ENCODE data around the gene ZNF674.
A peak's percentile ranks its signal among the peaks of the same experiment; 100 is the strongest.
"Not testable (repeated sequence)": the region's sequence is repeated elsewhere in the genome, so short reads cannot be mapped to it uniquely, and the experiment has no call there.

ZNF674 gene

GRCh38 chrX:46544527-46544926 is 694 bp downstream of the ZNF674 start:
- Histone ChIP-seq H2AFZ (ENCODE audit: low read length) (peak overlapping the region; percentile 93), H3K4me3 (ENCODE audit: low read length in 2 of 2) (peak overlapping the region in 1 of 2 donors; percentile 73), H3K36me3 (replicated peaks in 1 of 2; ENCODE audit: control insufficient read depth in 2 of 2, insufficient read depth in 2 of 2, low read length in 2 of 2) (peaks cover 1 to 27% of the 10 kb centered on the region in 2 donors), H3K4me2 (ENCODE audit: insufficient read depth, low read length, poor library complexity, severe bottlenecking) (peak overlapping the region; percentile 54)
- not testable (repeated sequence) for H4K8ac ChIP-seq (ENCODE audit: low read depth, low read length); H2BK120ac ChIP-seq (ENCODE audit: low read depth, low read length); H3K79me1 ChIP-seq (ENCODE audit: low read depth, low read length); H3K27me3 ChIP-seq (ENCODE audit: control insufficient read depth in 3 of 3, insufficient read depth in 3 of 3, low read depth in 1 of 3, low read length in 3 of 3); H3K9me3 ChIP-seq (replicated peaks in 1 of 2; ENCODE audit: control insufficient read depth in 2 of 2, insufficient read depth in 1 of 2, low read depth in 1 of 2, low read length in 2 of 2); H2AK5ac ChIP-seq (ENCODE audit: low read depth, low read length); H4K91ac ChIP-seq (ENCODE audit: low read depth, low read length, poor library complexity); H2BK5ac ChIP-seq (ENCODE audit: low read length); H3K4ac ChIP-seq (ENCODE audit: low read length); H3K9ac ChIP-seq (ENCODE audit: low read depth, low read length, poor library complexity); H3K23ac ChIP-seq (ENCODE audit: low read depth, low read length, poor library complexity); H3K4me1 ChIP-seq (ENCODE audit: control insufficient read depth in 2 of 2, insufficient read depth in 1 of 2, low read depth in 1 of 2, low read length in 2 of 2); DNase-seq (ENCODE audit: low spot score); H3K27ac ChIP-seq (replicated peaks; ENCODE audit: low read length); H2BK12ac ChIP-seq (ENCODE audit: low read length); H2BK15ac ChIP-seq (ENCODE audit: low read length); H3K18ac ChIP-seq (ENCODE audit: low read length); H3K14ac ChIP-seq (ENCODE audit: low read length)
- no CpG with 5 or more reads among the region's 7 CpGs for WGBS, 2 donors (ENCODE audit: extremely low coverage in 2 of 2, insufficient read length in 2 of 2, insufficient replicate concordance in 1 of 2)

DNA sequence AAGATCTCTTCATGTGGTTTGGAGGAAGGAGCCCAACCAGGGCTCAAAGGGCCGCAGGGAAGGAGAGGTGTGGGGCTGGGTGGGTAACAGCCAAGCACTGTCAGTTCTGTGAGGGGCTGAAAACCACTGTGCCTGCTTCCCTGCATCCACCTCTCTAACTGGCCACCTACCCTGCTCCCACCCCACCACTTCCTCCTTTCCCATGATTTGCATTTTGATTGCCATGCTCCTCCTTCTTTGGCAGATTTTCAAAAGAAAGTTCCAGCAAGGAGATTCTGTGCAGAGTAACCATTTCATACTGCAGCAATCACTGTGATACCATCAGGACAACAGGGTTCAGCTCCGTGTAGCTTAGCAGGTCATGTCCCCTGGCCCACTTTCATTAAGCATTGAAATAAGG is 1.8 kb downstream of the ZNF674 start:
- DNase-seq (ENCODE audit: low spot score), result no peak
- H3K27ac ChIP-seq (replicated peaks; ENCODE audit: low read length), result no peak overlapping the region
- H4K91ac ChIP-seq (ENCODE audit: low read depth, low read length, poor library complexity), result no peak overlapping the region
- no peak overlapping the region for H2BK120ac ChIP-seq (ENCODE audit: low read depth, low read length)
- H3K36me3 ChIP-seq (replicated peaks in 1 of 2; ENCODE audit: control insufficient read depth in 2 of 2, insufficient read depth in 2 of 2, low read length in 2 of 2), result peaks cover 1 to 24% of the 10 kb centered on the region in 2 donors
- H3K4me1 ChIP-seq (ENCODE audit: control insufficient read depth in 2 of 2, insufficient read depth in 1 of 2, low read depth in 1 of 2, low read length in 2 of 2), result peaks cover 2 to 4% of the 10 kb centered on the region in 2 donors
- H3K27me3 ChIP-seq (ENCODE audit: control insufficient read depth in 3 of 3, insufficient read depth in 3 of 3, low read depth in 1 of 3, low read length in 3 of 3), result peaks cover 0 to 3% (median 0%) of the 10 kb centered on the region in 3 experiments
- no peak overlapping the region for H3K14ac ChIP-seq (ENCODE audit: low read length)
- no peak overlapping the region for H2AK5ac ChIP-seq (ENCODE audit: low read depth, low read length)
- H3K18ac ChIP-seq (ENCODE audit: low read length), result no peak overlapping the region
- H3K4ac ChIP-seq (ENCODE audit: low read length), result no peak overlapping the region
- no peak overlapping the region for H4K8ac ChIP-seq (ENCODE audit: low read depth, low read length)
- H2AFZ ChIP-seq (ENCODE audit: low read length), result no peak overlapping the region
- no peak overlapping the region for H3K4me3 ChIP-seq (ENCODE audit: low read length in 2 of 2)
- H3K9ac ChIP-seq (ENCODE audit: low read depth, low read length, poor library complexity), result no peak overlapping the region
- no peak overlapping the region for H3K4me2 ChIP-seq (ENCODE audit: insufficient read depth, low read length, poor library complexity, severe bottlenecking)
- no CpG with 5 or more reads among the region's 2 CpGs for WGBS, 2 donors (ENCODE audit: extremely low coverage in 2 of 2, insufficient read length in 2 of 2, insufficient replicate concordance in 1 of 2)
- H3K9me3 ChIP-seq (replicated peaks in 1 of 2; ENCODE audit: control insufficient read depth in 2 of 2, insufficient read depth in 1 of 2, low read depth in 1 of 2, low read length in 2 of 2), result no peaks in the 10 kb centered on the region
- no peak overlapping the region for H2BK5ac ChIP-seq (ENCODE audit: low read length)
- no peak overlapping the region for H2BK12ac ChIP-seq (ENCODE audit: low read length)
- no peak overlapping the region for H2BK15ac ChIP-seq (ENCODE audit: low read length)
- H3K79me1 ChIP-seq (ENCODE audit: low read depth, low read length), result peaks cover 1% of the 10 kb centered on the region
- no peak overlapping the region for H3K23ac ChIP-seq (ENCODE audit: low read depth, low read length, poor library complexity)

DNA sequence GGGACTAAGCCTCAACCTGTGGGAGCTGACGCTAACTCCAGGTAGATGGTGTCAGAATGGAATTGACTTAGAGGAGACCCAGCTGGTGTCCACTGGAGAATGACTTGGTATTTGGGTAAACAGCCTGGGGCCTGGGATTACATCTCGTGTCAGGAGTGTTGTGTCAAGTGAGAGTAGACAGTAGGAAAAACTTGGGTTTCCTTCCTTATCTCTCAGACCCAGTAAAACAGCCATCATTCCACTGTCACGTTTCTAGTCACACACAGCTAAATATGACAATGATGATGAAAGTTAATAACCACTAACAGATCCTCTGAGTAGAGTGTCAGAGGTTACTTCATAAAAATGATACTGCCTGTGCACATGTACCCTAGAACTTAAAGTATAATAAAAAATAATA is 13.8 kb downstream of the ZNF674 start:
- H2AFZ ChIP-seq (ENCODE audit: low read length), result no peak overlapping the region

GRCh38 chrX:46530404-46530908 is 14.8 kb downstream of the ZNF674 start:
- WGBS, 2 donors (ENCODE audit: extremely low coverage in 2 of 2, insufficient read length in 2 of 2, insufficient replicate concordance in 1 of 2), result no CpG with 5 or more reads among the region's 1 CpG
- not testable (repeated sequence) for H3K36me3 ChIP-seq (replicated peaks in 1 of 2; ENCODE audit: control insufficient read depth in 2 of 2, insufficient read depth in 2 of 2, low read length in 2 of 2); H3K4me3 ChIP-seq (ENCODE audit: low read length in 2 of 2); H4K91ac ChIP-seq (ENCODE audit: low read depth, low read length, poor library complexity); H3K27me3 ChIP-seq (ENCODE audit: control insufficient read depth in 3 of 3, insufficient read depth in 3 of 3, low read depth in 1 of 3, low read length in 3 of 3); H2BK5ac ChIP-seq (ENCODE audit: low read length); H3K23ac ChIP-seq (ENCODE audit: low read depth, low read length, poor library complexity); DNase-seq (ENCODE audit: low spot score); H2BK15ac ChIP-seq (ENCODE audit: low read length); H3K4me1 ChIP-seq (ENCODE audit: control insufficient read depth in 2 of 2, insufficient read depth in 1 of 2, low read depth in 1 of 2, low read length in 2 of 2); H2AK5ac ChIP-seq (ENCODE audit: low read depth, low read length); H3K4me2 ChIP-seq (ENCODE audit: insufficient read depth, low read length, poor library complexity, severe bottlenecking); H3K79me1 ChIP-seq (ENCODE audit: low read depth, low read length); H3K9ac ChIP-seq (ENCODE audit: low read depth, low read length, poor library complexity); H3K9me3 ChIP-seq (replicated peaks in 1 of 2; ENCODE audit: control insufficient read depth in 2 of 2, insufficient read depth in 1 of 2, low read depth in 1 of 2, low read length in 2 of 2); H3K14ac ChIP-seq (ENCODE audit: low read length); H2BK12ac ChIP-seq (ENCODE audit: low read length); H3K4ac ChIP-seq (ENCODE audit: low read length); H4K8ac ChIP-seq (ENCODE audit: low read depth, low read length); H3K27ac ChIP-seq (replicated peaks; ENCODE audit: low read length); H3K18ac ChIP-seq (ENCODE audit: low read length); H2AFZ ChIP-seq (ENCODE audit: low read length); H2BK120ac ChIP-seq (ENCODE audit: low read depth, low read length)

More for the DNA sequence above, 13.8 kb downstream of the ZNF674 start:
- H4K91ac ChIP-seq (ENCODE audit: low read depth, low read length, poor library complexity), result no peak overlapping the region
- H3K18ac ChIP-seq (ENCODE audit: low read length), result no peak overlapping the region
- no peak overlapping the region for H3K23ac ChIP-seq (ENCODE audit: low read depth, low read length, poor library complexity)
- peaks cover 0 to 2% of the 10 kb centered on the region in 2 donors for H3K36me3 ChIP-seq (replicated peaks in 1 of 2; ENCODE audit: control insufficient read depth in 2 of 2, insufficient read depth in 2 of 2, low read length in 2 of 2)
- H2BK120ac ChIP-seq (ENCODE audit: low read depth, low read length), result no peak overlapping the region
- H3K4me3 ChIP-seq (ENCODE audit: low read length in 2 of 2), result no peak overlapping the region
- H3K4ac ChIP-seq (ENCODE audit: low read length), result no peak overlapping the region
- H2BK12ac ChIP-seq (ENCODE audit: low read length), result no peak overlapping the region
- no peak overlapping the region for H2BK15ac ChIP-seq (ENCODE audit: low read length)
- no CpG with 5 or more reads among the region's 3 CpGs for WGBS, 2 donors (ENCODE audit: extremely low coverage in 2 of 2, insufficient read length in 2 of 2, insufficient replicate concordance in 1 of 2)
- no peak overlapping the region for H3K9ac ChIP-seq (ENCODE audit: low read depth, low read length, poor library complexity)
- H3K4me2 ChIP-seq (ENCODE audit: insufficient read depth, low read length, poor library complexity, severe bottlenecking), result no peak overlapping the region
- no peak overlapping the region for H2BK5ac ChIP-seq (ENCODE audit: low read length)
- H2AK5ac ChIP-seq (ENCODE audit: low read depth, low read length), result no peak overlapping the region
- no peak overlapping the region for H3K27ac ChIP-seq (replicated peaks; ENCODE audit: low read length)
- H3K4me1 ChIP-seq (ENCODE audit: control insufficient read depth in 2 of 2, insufficient read depth in 1 of 2, low read depth in 1 of 2, low read length in 2 of 2), result no peaks in the 10 kb centered on the region
- H3K79me1 ChIP-seq (ENCODE audit: low read depth, low read length), result no peaks in the 10 kb centered on the region
- no peaks in the 10 kb centered on the region for H3K9me3 ChIP-seq (replicated peaks in 1 of 2; ENCODE audit: control insufficient read depth in 2 of 2, insufficient read depth in 1 of 2, low read depth in 1 of 2, low read length in 2 of 2)
- DNase-seq (ENCODE audit: low spot score), result no peak
- H3K14ac ChIP-seq (ENCODE audit: low read length), result no peak overlapping the region
- no peaks in the 10 kb centered on the region for H3K27me3 ChIP-seq (ENCODE audit: control insufficient read depth in 3 of 3, insufficient read depth in 3 of 3, low read depth in 1 of 3, low read length in 3 of 3)
- H4K8ac ChIP-seq (ENCODE audit: low read depth, low read length), result no peak overlapping the region
